Measurements from ENCODE around the gene NME9. TPM values are rescaled to one million over a fixed set of nuclear protein-coding genes. Genes with fewer than 3 reads are reported as not detected.

The NME9 gene
- total and polyA plus RNA-seq, 2 of the 4 experiments (the other 2 are of a cell fraction) = not detected

- Histone ChIP-seq H4K5ac (ENCODE audit: low read depth, low read length) (no peak overlapping the region), H3K18ac (ENCODE audit: low read depth, low read length) (no peak overlapping the region), H3K27ac (ENCODE audit: insufficient read depth, low read length) (no peak overlapping the region), H4K8ac (ENCODE audit: low read depth in 2 of 2, low read length in 2 of 2) (no peak overlapping the region), H3K9ac (ENCODE audit: low read depth, low read length) (no peak overlapping the region), H3K79me1 (ENCODE audit: low read depth in 1 of 2, low read length in 2 of 2) (no peaks in the 10 kb centered on the region), H3K4ac (ENCODE audit: low read depth, low read length) (no peak overlapping the region), H3K9me1 (ENCODE audit: insufficient read depth, low read length) (no peaks in the 10 kb centered on the region), H3K4me1 (ENCODE audit: control insufficient read depth, insufficient read depth, low read length) (no peaks in the 10 kb centered on the region), H4K20me1 (ENCODE audit: insufficient read depth, low read length) (no peaks in the 10 kb centered on the region), H3K9me3 (ENCODE audit: control insufficient read depth, insufficient read depth, low read length) (no peaks in the 10 kb centered on the region), H3K36me3 (ENCODE audit: control insufficient read depth, insufficient read depth, low read length) (no peaks in the 10 kb centered on the region), H2AK5ac (ENCODE audit: low read depth, low read length) (no peak overlapping the region), H3K23ac (ENCODE audit: low read depth, low read length) (no peak overlapping the region), H3K4me3 (ENCODE audit: insufficient read depth, low read depth, low read length) (no peak overlapping the region), H2BK15ac (ENCODE audit: low read depth, low read length) (no peak overlapping the region), H2BK120ac (ENCODE audit: low read depth, low read length) (no peak overlapping the region), H2AFZ (replicated peaks; ENCODE audit: low read length, poor library complexity) (no peak overlapping the region), H4K91ac (ENCODE audit: insufficient read depth, low read depth, low read length) (no peak overlapping the region), H3K4me2 (ENCODE audit: low read depth, low read length) (no peak overlapping the region), H3K14ac (replicated peaks; ENCODE audit: low read depth, low read length) (no peak overlapping the region), H2BK20ac (ENCODE audit: low read depth, low read length) (no peak overlapping the region), H3K56ac (ENCODE audit: extremely low read depth, insufficient read depth, low read length) (no peak overlapping the region), H2BK5ac (ENCODE audit: low read depth, low read length, poor library complexity, severe bottlenecking) (no peak overlapping the region), H2AK9ac (replicated peaks; ENCODE audit: low read depth, low read length, poor library complexity) (no peak overlapping the region), H3K27me3 (ENCODE audit: control insufficient read depth, insufficient read depth, low read length) (peaks cover 26% of the 10 kb centered on the region)
- ChIA-PET CTCF (interaction anchor here (0.8 to 1.0 kb wide), 2 partner anchors 9 to 597 kb away, joined by 3 read pairs; no protein-coding TSS in a partner anchor), POLR2A (ENCODE audit: unreplicated experiment) (no interaction called here)
- in situ Hi-C loops (cut with MboI; ENCODE audit: low sequenced_read_pairs) = no loop called here
- intact Hi-C loops (cut with micrococcal nuclease) = loop anchor here (5.0 kb wide), 1 partner anchor 139 kb away; the partner anchor contains the start of gene ARMC8
- TF ChIP-seq USF2 (IDR thresholded peaks at IDR 0.05; ENCODE audit: low read depth, low read length) = no peak
- no peak for TF ChIP-seq RAD21 (IDR thresholded peaks at IDR 0.05; ENCODE audit: low read length)
- TF ChIP-seq NFE2L2 (IDR thresholded peaks at IDR 0.05; ENCODE audit: low read depth, low read length) = no peak
- no peak for TF ChIP-seq MAFK (IDR thresholded peaks at IDR 0.05; ENCODE audit: low read depth, low read length)
- no peak for TF ChIP-seq CHD1 (IDR thresholded peaks at IDR 0.05; ENCODE audit: low read depth, low read length)
- no peak for TF ChIP-seq POLR2A (IDR thresholded peaks at IDR 0.05; ENCODE audit: low read depth, low read length)
- no peak for TF ChIP-seq SMC3 (IDR thresholded peaks at IDR 0.05; ENCODE audit: low read depth, low read length)
- TF ChIP-seq MXI1 (IDR thresholded peaks at IDR 0.05; ENCODE audit: borderline replicate concordance, low read depth, low read length) = no peak
- no peak for TF ChIP-seq CEBPB (IDR thresholded peaks at IDR 0.05; ENCODE audit: low read depth, low read length)
- no peak for TF ChIP-seq FOS (IDR thresholded peaks at IDR 0.05; ENCODE audit: low read depth, low read length)
- TF ChIP-seq RFX5 (IDR thresholded peaks at IDR 0.05; ENCODE audit: low read depth, low read length) = no peak
- TF ChIP-seq MAZ (IDR thresholded peaks at IDR 0.05; ENCODE audit: borderline replicate concordance, low read depth, low read length) = no peak
- no peak for TF ChIP-seq ELK1 (IDR thresholded peaks at IDR 0.05; ENCODE audit: borderline replicate concordance, low read depth, low read length)
- no peak for TF ChIP-seq CTCF (conservative IDR thresholded peaks at IDR 0.05; ENCODE audit: low read depth, low read length)
- DNase-seq = no peak
- no TSS peak for BruUV-seq (replicated peaks)
- no peak for ATAC-seq (ENCODE audit: low read depth)
- dilution Hi-C loops (cut with HindIII; ENCODE audit: low sequenced_read_pairs, unreplicated experiment) = no loop called here
Measured at GRCh38 chr3:138325990-138326389, 3.7 kb downstream of the NME9 start.

Measured in IMR-90 (cell line).